ENCODE results near the gene DCST1. TPM values are rescaled to one million over a fixed set of nuclear protein-coding genes. Genes with fewer than 3 reads are reported as not detected.

Gene DCST1
- total RNA-seq, 2 donors from 2014 or later, result not detected

DNA sequence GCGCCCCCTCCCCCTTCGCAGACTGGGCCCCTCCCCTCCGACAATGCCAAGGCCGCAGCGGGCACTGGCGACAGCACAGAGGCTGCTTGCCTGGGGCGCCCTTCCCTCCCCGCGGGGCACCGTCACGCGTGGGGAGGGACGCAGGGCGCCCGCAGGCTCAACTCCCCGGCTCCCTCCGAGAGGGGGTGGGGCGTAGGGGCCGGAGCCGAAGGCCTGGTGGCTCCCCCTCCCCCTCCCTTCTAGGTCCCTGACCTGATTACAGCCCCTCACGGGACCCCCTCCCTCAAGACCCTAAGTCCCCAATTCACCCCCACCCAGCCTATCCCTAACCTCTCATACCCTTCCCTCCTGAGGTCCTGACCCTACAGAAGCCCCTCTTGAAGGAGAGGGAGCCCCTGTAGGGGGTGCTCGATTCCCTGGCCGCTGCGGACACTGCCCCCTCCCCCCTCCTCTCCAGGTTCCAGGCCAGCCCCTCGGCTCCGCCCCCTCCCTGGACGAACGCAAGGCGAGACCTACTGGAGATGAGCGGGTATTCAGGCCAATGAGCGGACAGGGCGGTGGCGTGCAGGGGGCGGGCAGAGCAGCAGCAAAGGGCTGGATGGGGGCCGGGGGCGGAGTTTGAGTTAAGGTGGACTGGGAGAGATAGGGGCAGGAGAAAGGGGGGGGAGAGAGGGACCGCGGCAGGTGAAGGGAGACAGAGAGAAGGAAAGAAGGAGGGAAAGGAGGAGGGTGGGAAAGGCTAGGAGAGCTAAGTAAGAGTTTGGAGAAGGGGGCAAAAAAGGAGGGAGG lies 31.8 kb upstream of the DCST1 start:
- Mint-ChIP-seq H3K36me3 (ENCODE audit: low read depth) (no peaks in the 10 kb centered on the region), H3K4me3 (peak overlapping the region; percentile 93), H3K27ac (peak overlapping the region; percentile 85), H3K27me3 (ENCODE audit: insufficient read depth) (peaks cover 6% of the 10 kb centered on the region), H3K9me3 (no peaks in the 10 kb centered on the region), H3K4me1 (peaks cover 14% of the 10 kb centered on the region)
- no peaks in the 10 kb centered on the region for H3K9me3 ChIP-seq (ENCODE audit: control insufficient read depth, low read length)
- TF ChIP-seq, protein P1, sequence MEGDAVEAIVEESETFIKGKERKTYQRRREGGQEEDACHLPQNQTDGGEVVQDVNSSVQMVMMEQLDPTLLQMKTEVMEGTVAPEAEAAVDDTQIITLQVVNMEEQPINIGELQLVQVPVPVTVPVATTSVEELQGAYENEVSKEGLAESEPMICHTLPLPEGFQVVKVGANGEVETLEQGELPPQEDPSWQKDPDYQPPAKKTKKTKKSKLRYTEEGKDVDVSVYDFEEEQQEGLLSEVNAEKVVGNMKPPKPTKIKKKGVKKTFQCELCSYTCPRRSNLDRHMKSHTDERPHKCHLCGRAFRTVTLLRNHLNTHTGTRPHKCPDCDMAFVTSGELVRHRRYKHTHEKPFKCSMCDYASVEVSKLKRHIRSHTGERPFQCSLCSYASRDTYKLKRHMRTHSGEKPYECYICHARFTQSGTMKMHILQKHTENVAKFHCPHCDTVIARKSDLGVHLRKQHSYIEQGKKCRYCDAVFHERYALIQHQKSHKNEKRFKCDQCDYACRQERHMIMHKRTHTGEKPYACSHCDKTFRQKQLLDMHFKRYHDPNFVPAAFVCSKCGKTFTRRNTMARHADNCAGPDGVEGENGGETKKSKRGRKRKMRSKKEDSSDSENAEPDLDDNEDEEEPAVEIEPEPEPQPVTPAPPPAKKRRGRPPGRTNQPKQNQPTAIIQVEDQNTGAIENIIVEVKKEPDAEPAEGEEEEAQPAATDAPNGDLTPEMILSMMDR (conservative IDR thresholded peaks at IDR 0.05), result peak; percentile 56
- H3K4me3 ChIP-seq (ENCODE audit: low read length), result peak overlapping the region; percentile 86
- no peaks in the 10 kb centered on the region for H3K36me3 ChIP-seq (ENCODE audit: control insufficient read depth, insufficient read depth, low read length)
- no peaks in the 10 kb centered on the region for H3K27me3 ChIP-seq (ENCODE audit: control insufficient read depth, insufficient read depth, low read length, poor library complexity, severe bottlenecking)
- peak; percentile 100 for DNase-seq
- H3K4me1 ChIP-seq (ENCODE audit: control insufficient read depth, insufficient read depth, low read length), result peaks cover 9% of the 10 kb centered on the region
- H3K27ac ChIP-seq (ENCODE audit: low read depth, low read length), result peak overlapping the region; percentile 91
- H3K9ac ChIP-seq (ENCODE audit: extremely low read depth, low read length, poor library complexity, severe bottlenecking), result peak overlapping the region; percentile 57
- 0% methylated on average over 38 of the region's 38 CpGs; no CpG with 5 or more reads in 1 of the 2 experiments for WGBS, 2 experiments (ENCODE audit: insufficient coverage in 1 of 2, insufficient read length in 1 of 2)

DNA sequence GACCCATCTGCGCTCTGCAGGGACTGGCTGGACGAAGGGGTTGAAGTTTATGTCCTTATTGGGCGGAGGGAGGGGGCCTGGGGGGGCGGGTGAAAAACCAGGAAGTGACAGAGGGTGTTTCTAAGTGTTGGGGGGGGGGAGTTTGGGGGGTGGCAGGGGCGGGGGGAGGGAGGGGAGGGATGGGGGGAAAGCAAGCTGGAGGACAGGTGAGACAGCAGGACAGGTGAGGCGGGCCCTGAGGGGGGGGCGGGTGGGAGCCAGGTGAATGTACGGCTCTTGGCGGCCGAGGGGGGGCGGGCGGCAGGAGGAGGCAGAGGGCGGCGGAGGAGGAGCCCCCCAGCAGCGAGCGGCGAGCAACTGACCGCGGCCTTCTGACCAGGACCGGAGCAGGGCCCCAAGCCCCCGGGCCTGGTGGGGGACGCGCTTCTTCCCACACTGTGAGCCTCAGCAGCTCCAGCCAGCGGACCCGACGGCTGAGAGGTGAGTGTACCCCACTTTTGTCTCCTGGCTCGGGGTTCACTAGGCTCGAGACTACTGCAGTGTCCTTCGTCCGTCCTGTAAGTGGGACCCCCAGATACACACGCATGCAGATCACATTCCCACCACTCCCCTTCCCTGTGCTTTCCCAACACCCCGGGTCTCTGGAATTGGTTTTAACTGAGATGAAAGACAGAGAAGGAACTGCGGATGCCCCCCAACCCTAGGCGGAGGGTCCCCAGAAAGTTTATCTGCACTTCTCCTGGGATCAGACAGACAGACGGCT lies 31.0 kb upstream of the DCST1 start, which contains the start of gene ZBTB7B:
Gene ZBTB7B, plus strand, starts transcription at position 339 of the 763 bp plus-strand sequence. CDS start 11,859 bp downstream, outside the sequence.
- peak within 1 kb of the TSS; percentile 93 for H3K4me3 ChIP-seq (ENCODE audit: low read length)
- peaks cover 14% of the 10 kb centered on the region for H3K4me1 Mint-ChIP-seq
- peak within 1 kb of the TSS; percentile 88 for H3K27ac Mint-ChIP-seq
- H3K27me3 Mint-ChIP-seq (ENCODE audit: insufficient read depth), result peaks cover 3% of the 10 kb centered on the region
- TF ChIP-seq, protein P1 (conservative IDR thresholded peaks at IDR 0.05), result no peak
- no peaks in the 10 kb centered on the region for H3K36me3 Mint-ChIP-seq (ENCODE audit: low read depth)
- peak within 1 kb of the TSS; percentile 91 for H3K27ac ChIP-seq (ENCODE audit: low read depth, low read length)
- no peaks in the 10 kb centered on the region for H3K9me3 Mint-ChIP-seq
- H3K36me3 ChIP-seq (ENCODE audit: control insufficient read depth, insufficient read depth, low read length), result no peaks in the 10 kb centered on the region
- H3K4me3 Mint-ChIP-seq, result peak within 1 kb of the TSS; percentile 93
- H3K4me1 ChIP-seq (ENCODE audit: control insufficient read depth, insufficient read depth, low read length), result peaks cover 9% of the 10 kb centered on the region
- WGBS, 2 experiments (ENCODE audit: insufficient coverage in 1 of 2, insufficient read length in 1 of 2), result 1% methylated on average over 18 to 28 of the region's 35 CpGs
- H3K27me3 ChIP-seq (ENCODE audit: control insufficient read depth, insufficient read depth, low read length, poor library complexity, severe bottlenecking), result no peaks in the 10 kb centered on the region
- peak within 1 kb of the TSS; percentile 57 for H3K9ac ChIP-seq (ENCODE audit: extremely low read depth, low read length, poor library complexity, severe bottlenecking)
- peak; percentile 77 for DNase-seq
- no peaks in the 10 kb centered on the region for H3K9me3 ChIP-seq (ENCODE audit: control insufficient read depth, low read length)

DNA sequence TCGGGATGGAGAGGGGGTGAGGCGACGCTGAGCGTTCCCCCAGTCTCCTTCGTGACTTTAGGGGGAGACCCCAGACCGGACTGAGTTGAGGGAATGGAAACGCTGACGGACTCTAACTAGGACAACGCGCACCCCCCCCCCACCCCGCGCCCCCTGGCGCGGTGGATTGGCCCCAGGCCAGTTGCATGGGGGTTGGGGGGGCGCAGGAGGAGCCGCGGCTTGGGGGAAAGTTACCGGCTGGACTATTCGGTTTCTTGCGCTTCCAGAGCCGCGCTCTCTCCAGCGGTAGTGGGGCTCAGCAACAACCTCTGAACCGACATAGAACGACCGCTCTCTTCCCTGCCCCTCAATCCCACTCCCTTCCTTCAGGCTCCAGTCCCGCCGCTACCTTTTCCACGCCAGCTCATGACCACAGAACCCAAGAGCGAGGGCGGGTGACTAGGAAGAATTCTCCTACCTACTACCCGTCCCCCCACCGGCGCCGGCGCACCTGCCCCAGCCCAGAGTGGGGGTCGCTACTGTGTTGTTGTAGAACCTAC lies 30.3 kb upstream of the DCST1 start:
- DNase-seq, result peak; percentile 81
- WGBS, 2 experiments (ENCODE audit: insufficient coverage in 1 of 2, insufficient read length in 1 of 2), result 0% methylated on average over 16 to 36 of the region's 37 CpGs
- H3K27ac ChIP-seq (ENCODE audit: low read depth, low read length), result no peak overlapping the region

More for the DNA sequence above, 30.3 kb upstream of the DCST1 start:
- H3K27me3 ChIP-seq (ENCODE audit: control insufficient read depth, insufficient read depth, low read length, poor library complexity, severe bottlenecking), result no peaks in the 10 kb centered on the region
- Mint-ChIP-seq H3K27ac (peak overlapping the region; percentile 88), H3K36me3 (ENCODE audit: low read depth) (no peaks in the 10 kb centered on the region), H3K27me3 (ENCODE audit: insufficient read depth) (peaks cover 3% of the 10 kb centered on the region), H3K4me1 (peaks cover 13% of the 10 kb centered on the region), H3K4me3 (peak overlapping the region; percentile 93), H3K9me3 (no peaks in the 10 kb centered on the region)
- H3K9ac ChIP-seq (ENCODE audit: extremely low read depth, low read length, poor library complexity, severe bottlenecking), result peak overlapping the region; percentile 53
- no peaks in the 10 kb centered on the region for H3K36me3 ChIP-seq (ENCODE audit: control insufficient read depth, insufficient read depth, low read length)
- H3K9me3 ChIP-seq (ENCODE audit: control insufficient read depth, low read length), result no peaks in the 10 kb centered on the region
- peak overlapping the region; percentile 93 for H3K4me3 ChIP-seq (ENCODE audit: low read length)
- peaks cover 9% of the 10 kb centered on the region for H3K4me1 ChIP-seq (ENCODE audit: control insufficient read depth, insufficient read depth, low read length)
- TF ChIP-seq, protein P1 (conservative IDR thresholded peaks at IDR 0.05), result no peak

All from endodermal cell (in vitro differentiated cells).